Measurements from ENCODE around the gene ABRAXAS1.
"Not testable (repeated sequence)": the region's sequence is repeated elsewhere in the genome, so short reads cannot be mapped to it uniquely, and the experiment has no call there.

Gene ABRAXAS1

DNA sequence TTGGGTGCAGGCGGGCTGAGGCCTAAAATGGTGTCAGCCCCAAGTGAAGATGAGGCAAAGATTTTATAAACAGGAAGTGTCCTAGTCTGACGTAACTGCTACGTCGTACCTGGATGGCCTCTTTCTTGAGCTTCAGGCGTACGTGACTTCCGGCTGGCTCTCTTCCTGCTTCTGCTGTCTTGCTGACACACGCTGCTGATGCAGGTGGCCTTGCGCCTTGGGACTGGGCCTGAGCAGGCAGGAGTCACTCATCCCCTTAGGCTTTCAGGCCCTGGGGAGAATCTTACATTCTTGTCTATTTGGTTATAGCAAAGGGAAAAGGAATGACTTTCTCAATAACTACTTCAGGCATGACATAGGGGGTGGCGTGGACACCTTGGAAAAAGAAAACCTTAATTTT is 20.1 kb upstream of the ABRAXAS1 start:
- POLR2A ChIA-PET (ENCODE audit: low non-redundant PET), result no interaction called here
- no peak overlapping the region for H3K27ac ChIP-seq
- CTCF ChIA-PET, result no interaction called here
- no peak for TF ChIP-seq CTCF (conservative IDR thresholded peaks at IDR 0.05; ENCODE audit: low read depth)
- no peak for DNase-seq (ENCODE audit: low spot score)

- ChIA-PET POLR2A (ENCODE audit: low non-redundant PET) (no interaction called here), CTCF (no interaction called here)
- no peak for TF ChIP-seq CTCF (conservative IDR thresholded peaks at IDR 0.05; ENCODE audit: low read depth)
- H3K27ac ChIP-seq, result no peak overlapping the region
- DNase-seq (ENCODE audit: low spot score), result no peak
Observed at GRCh38 chr4:83504503-83504902, 19.6 kb upstream of the ABRAXAS1 start.

DNA sequence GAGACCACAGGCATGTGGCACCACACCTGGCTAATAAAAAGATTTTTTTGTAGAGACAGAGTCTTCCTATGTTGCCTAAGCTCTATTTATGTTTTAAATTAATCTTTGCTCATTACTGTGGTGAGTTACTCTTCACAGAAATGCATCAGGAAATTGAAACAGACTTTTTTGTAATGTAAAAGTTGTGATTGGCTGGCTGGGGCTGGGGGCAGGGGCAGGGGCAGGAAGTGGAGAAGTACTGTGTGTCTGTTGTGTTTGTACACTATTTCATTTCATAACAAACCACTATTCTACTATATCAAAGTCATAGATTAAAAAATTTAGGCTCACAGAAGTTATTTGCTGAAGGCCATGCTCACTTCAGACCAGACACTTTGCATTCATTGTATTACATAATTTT is 19.1 kb upstream of the ABRAXAS1 start:
- no peak for DNase-seq (ENCODE audit: low spot score)
- POLR2A ChIA-PET (ENCODE audit: low non-redundant PET), result no interaction called here
- no peak for TF ChIP-seq CTCF (conservative IDR thresholded peaks at IDR 0.05; ENCODE audit: low read depth)

GRCh38 chr4:83501671-83502070 is 16.8 kb upstream of the ABRAXAS1 start:
- POLR2A ChIA-PET (ENCODE audit: low non-redundant PET), result not testable (repeated sequence)

More for the DNA sequence above, 19.1 kb upstream of the ABRAXAS1 start:
- CTCF ChIA-PET, result no interaction called here
- H3K27ac ChIP-seq, result no peak overlapping the region

DNA sequence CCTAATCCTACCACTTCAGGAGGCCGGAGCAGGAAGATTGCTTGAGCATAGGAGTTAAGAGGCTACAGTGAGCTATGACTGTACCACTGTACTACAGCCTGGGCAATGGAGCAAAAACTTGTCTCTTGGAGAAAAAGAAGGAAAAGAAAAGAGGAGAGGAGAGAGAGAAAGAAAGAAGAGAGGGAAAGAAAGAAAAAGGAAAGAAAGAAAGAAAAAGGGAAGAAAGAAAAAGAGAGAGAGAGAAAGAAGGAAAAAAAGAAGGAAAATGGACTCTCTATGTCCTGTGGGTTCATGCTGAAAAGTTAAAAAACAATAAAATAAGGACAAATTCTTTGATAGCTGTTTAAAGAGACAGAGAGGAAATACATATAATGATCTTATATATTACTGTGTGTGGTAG is 13.3 kb upstream of the ABRAXAS1 start:
- H3K27ac ChIP-seq, result no peak overlapping the region
- no peak for DNase-seq (ENCODE audit: low spot score)
- no peak for TF ChIP-seq CTCF (conservative IDR thresholded peaks at IDR 0.05; ENCODE audit: low read depth)
- POLR2A ChIA-PET (ENCODE audit: low non-redundant PET), result interaction anchor here (0.6 kb wide), 1 partner anchor 11 kb away, joined by 3 read pairs; no protein-coding TSS in a partner anchor
- CTCF ChIA-PET, result interaction anchor here (0.6 kb wide), 1 partner anchor 9 kb away, joined by 3 read pairs; no protein-coding TSS in a partner anchor

More at GRCh38 chr4:83501671-83502070, 16.8 kb upstream of the ABRAXAS1 start:
- CTCF ChIA-PET; H3K27ac ChIP-seq; DNase-seq (ENCODE audit: low spot score): not testable (repeated sequence)

DNA sequence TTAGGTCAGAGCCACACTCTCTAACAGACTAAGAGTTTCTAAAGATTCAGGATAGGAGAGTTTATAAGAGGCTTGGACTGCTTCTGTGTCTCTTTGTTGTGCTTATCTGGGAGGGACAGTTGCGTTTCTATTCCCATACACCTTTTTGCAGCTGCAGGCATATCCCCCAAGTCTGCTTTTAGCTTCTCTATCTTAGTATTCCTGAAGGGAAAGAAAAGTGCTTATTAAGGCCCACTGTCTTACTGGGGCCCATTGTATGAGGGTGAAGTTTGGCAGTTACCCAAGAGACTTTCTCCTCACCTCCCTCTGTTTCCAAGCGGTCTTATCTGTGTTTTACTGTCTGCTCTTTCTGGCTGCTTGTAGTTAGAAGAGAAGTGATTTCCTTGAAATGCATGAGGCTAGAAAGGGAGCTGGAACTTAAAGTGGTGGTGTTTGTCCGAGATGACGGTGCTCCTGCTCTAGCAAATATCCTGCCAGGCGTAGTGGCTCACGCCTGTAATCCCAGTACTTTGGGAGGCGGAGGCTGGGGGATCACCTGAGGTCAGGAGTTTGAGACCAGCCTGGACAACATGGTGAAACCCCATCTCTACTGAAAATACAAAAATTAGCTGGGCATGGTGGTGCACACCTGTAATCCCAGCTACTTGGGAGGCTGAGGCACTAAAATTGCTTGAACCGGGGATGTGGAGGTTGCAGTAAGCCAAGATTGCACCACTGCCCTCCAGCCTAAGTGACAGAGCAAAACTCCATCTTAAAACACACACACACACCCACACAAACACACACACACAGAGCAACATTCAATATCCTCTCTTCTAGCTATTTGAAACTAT is 11.4 kb upstream of the ABRAXAS1 start:
- CTCF ChIA-PET, result interaction anchor here (0.7 kb wide), 1 partner anchor 13 kb away, joined by 3 read pairs; no protein-coding TSS in a partner anchor
- H3K27ac ChIP-seq; POLR2A ChIA-PET (ENCODE audit: low non-redundant PET); DNase-seq (ENCODE audit: low spot score): not testable (repeated sequence)

- H3K27ac ChIP-seq, result no peak overlapping the region
- peak; percentile 90 for TF ChIP-seq CTCF (conservative IDR thresholded peaks at IDR 0.05; ENCODE audit: low read depth)
- ChIA-PET POLR2A (ENCODE audit: low non-redundant PET) (no interaction called here), CTCF (interaction anchor here (0.6 to 2.1 kb wide), 5 partner anchors 20 to 539 kb away, joined by 3 to 8 read pairs (median 4); no protein-coding TSS in a partner anchor)
- DNase-seq (ENCODE audit: low spot score), result peak; percentile 63
Observed at GRCh38 chr4:83490876-83491450, 6.1 kb upstream of the ABRAXAS1 start.
